Measurements from ENCODE around the gene RPN2. TPM values are rescaled to one million over a fixed set of nuclear protein-coding genes. Genes with fewer than 3 reads are reported as not detected.

RPN2 gene
- total and polyA plus RNA-seq, 9 of the 15 experiments (the other 6 are each of a cell fraction or from before 2014, with no cell fraction given): 168 to 548 (median 325) TPM

GRCh38 chr20:37257530-37257929 is 78.4 kb downstream of the RPN2 start:
- Histone ChIP-seq H4K20me1 (replicated peaks; ENCODE audit: control insufficient read depth, insufficient read depth, low read length) (peaks cover 6% of the 10 kb centered on the region; the same call in 1 of the 2 replicates), H3K27ac (ENCODE audit: extremely low read depth, low read depth, low read length) (no peak overlapping the region), H3K9me1 (ENCODE audit: control insufficient read depth, insufficient read depth, low read length) (no peaks in the 10 kb centered on the region), H3K9me3 (replicated peaks; ENCODE audit: control insufficient read depth, insufficient read depth, low read depth, low read length) (no peaks in the 10 kb centered on the region), H3K4me2 (ENCODE audit: insufficient read depth, low read length) (no peak overlapping the region), H3K4me1 (replicated peaks in 1 of 2; ENCODE audit: control insufficient read depth in 2 of 2, insufficient read depth in 2 of 2, low read length in 2 of 2) (peaks cover 0 to 11% of the 10 kb centered on the region in 2 experiments; a peak in 2 of 5 replicates), H3K36me3 (ENCODE audit: control insufficient read depth, insufficient read depth, low read length) (no peaks in the 10 kb centered on the region), H3K27me3 (ENCODE audit: control insufficient read depth in 2 of 2, insufficient read depth in 2 of 2, low read length in 2 of 2) (peaks cover 32 to 70% of the 10 kb centered on the region in 2 experiments), H2AFZ (ENCODE audit: low read depth, low read length) (0 out of 2 replicates have a peak overlapping the region, but pooled peaks have one; percentile 1), H3K9ac (ENCODE audit: insufficient read depth in 1 of 2, low read depth in 2 of 2, low read length in 2 of 2) (no peak overlapping the region), H3K4me3 (no peak overlapping the region), H3K79me2 (ENCODE audit: control insufficient read depth, insufficient read depth, low read length) (no peaks in the 10 kb centered on the region)
- in situ Hi-C loops (cut with MboI): loop anchor here (10.0 kb wide), 1 partner anchor 277 kb away; no protein-coding TSS in a partner anchor
- TF ChIP-seq HEY1 (CRISPR knock-in tag; IDR thresholded peaks at IDR 0.05; ENCODE audit: borderline replicate concordance) (no peak), BCOR (IDR thresholded peaks at IDR 0.05) (peak; percentile 45; the same call in 1 of the 2 replicates), ZNF354B (CRISPR knock-in tag; IDR thresholded peaks at IDR 0.05) (no peak), ZFP36 (IDR thresholded peaks at IDR 0.05; ENCODE audit: low read depth, low read length, partially characterized antibody) (peak; percentile 71), CHD1 (IDR thresholded peaks at IDR 0.05; ENCODE audit: low read length) (no peak), ZNF583 (CRISPR knock-in tag; IDR thresholded peaks at IDR 0.05) (no peak), RBM25 (IDR thresholded peaks at IDR 0.05; ENCODE audit: low read depth, low read length, severe bottlenecking) (peak; percentile 80), ZNF695 (CRISPR knock-in tag; IDR thresholded peaks at IDR 0.05) (no peak), CHD2 (IDR thresholded peaks at IDR 0.05; ENCODE audit: low read depth, low read length) (no peak), ZNF41 (CRISPR knock-in tag; conservative IDR thresholded peaks at IDR 0.05) (no peak)
- no peak for DNase-seq (ENCODE audit: extremely low read depth in 1 of 4, low spot score in 3 of 4)
- CTCF ChIA-PET (ENCODE audit: low intra/inter-chr PET ratio): interaction anchor here (0.6 kb wide), 1 partner anchor 237 kb away, joined by 4 read pairs; no protein-coding TSS in a partner anchor
- POLR2A ChIA-PET: interaction anchor here (0.6 to 1.0 kb wide), 3 partner anchors 11 to 153 kb away, joined by 3 to 5 read pairs (median 3); no protein-coding TSS in a partner anchor
- intact Hi-C loops (cut with micrococcal nuclease): no loop called here
- FAIRE-seq: no peak
- ATAC-seq: no peak
- BruUV-seq (replicated peaks): no TSS peak
- WGBS (ENCODE audit: insufficient coverage, low coverage, missing lambda C conversion rate): 6% methylated on average over 2 of the region's 2 CpGs
